ENCODE measurements around the gene BTNL8. TPM values are rescaled to one million over a fixed set of nuclear protein-coding genes. Genes with fewer than 3 reads are reported as not detected.

Gene BTNL8, protein sequence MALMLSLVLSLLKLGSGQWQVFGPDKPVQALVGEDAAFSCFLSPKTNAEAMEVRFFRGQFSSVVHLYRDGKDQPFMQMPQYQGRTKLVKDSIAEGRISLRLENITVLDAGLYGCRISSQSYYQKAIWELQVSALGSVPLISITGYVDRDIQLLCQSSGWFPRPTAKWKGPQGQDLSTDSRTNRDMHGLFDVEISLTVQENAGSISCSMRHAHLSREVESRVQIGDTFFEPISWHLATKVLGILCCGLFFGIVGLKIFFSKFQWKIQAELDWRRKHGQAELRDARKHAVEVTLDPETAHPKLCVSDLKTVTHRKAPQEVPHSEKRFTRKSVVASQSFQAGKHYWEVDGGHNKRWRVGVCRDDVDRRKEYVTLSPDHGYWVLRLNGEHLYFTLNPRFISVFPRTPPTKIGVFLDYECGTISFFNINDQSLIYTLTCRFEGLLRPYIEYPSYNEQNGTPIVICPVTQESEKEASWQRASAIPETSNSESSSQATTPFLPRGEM
- total RNA-seq (2022; extraction: Qiagen RNA extraction; ENCODE audit: low read depth) = not detected in 5 replicates

DNA sequence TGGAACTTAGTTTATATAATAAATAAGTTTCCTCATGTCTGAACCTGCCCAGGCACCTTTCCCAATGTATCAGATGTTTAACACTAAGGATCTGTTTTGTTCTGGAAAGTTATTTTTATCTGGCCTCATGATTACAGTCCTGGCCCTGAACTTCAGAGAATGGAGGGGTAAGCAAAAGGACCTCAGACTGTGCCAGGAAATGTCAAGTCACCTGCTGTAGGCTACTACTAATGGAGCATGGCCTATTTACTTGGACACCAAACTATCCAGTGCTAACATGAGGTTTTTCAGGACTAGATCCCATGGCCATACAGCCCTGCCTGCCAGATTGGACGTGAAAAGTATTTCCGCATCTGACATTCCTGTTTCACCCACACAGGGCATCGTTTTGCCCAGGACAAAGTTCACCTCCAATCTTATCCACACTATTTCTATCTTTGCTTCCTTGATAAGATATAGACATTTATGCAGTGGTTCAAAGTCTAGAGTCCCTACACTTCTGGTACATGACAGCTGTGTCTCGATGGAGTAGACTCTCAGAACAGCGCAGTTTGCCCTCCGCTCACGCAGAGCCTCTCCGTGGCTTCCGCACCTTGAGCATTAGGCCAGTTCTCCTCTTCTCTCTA is at the start of gene BTNL8:
Gene BTNL8, plus strand, starts transcription at position 539 of the 626 bp plus-strand sequence. CDS start 152 bp downstream, outside the sequence.

DNA sequence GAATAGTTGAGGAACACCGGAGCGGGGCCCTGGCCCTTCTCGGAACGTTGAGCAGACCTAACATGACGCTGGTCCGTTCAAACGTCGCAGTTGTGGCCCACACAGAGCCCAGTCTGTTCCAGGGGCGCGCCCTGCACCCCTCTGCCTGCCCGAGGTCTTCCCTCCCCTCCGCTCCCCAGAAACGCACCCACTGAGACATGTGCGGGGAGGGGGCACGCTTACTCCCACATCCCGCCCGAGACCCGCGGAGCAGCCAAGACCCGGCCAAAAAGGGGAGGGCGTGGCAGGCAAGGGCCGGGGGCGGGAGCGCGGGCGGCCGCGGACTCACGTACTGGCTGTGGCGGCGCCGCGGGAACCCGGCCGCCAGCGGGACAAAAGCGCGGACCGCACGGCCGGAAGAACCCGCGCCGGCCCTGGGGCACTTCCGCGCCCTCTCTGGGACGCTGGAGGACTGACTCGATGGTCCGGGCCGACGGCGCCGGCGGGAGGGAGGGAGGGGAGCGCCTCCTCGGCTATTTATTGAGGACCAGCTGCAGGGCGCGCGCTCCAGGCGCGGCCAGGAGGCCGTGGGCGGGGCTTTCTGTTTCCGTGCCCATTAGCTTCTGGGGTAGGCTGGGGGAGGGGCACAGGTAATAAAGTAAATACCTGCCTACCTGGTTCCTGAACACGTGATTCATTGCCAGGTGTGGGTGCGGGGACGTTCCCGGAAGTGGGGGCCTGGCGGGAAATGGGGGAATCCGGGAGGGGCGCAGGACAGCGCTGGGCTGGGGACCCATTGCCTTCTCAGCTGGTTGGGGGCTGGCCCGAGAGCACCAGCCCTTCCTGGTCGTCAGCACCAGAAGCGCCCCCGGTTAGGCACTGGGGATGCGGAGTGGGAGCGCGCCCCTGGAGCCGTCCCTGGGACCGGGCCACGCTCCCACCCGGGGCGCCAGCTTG is 37.8 kb upstream of the BTNL8 start, which contains the start of gene ZFP62:
Gene ZFP62, minus strand, starts transcription at position 390 of the 936 bp plus-strand sequence. Its CDS starts 57 bp downstream, at position 333.

DNA sequence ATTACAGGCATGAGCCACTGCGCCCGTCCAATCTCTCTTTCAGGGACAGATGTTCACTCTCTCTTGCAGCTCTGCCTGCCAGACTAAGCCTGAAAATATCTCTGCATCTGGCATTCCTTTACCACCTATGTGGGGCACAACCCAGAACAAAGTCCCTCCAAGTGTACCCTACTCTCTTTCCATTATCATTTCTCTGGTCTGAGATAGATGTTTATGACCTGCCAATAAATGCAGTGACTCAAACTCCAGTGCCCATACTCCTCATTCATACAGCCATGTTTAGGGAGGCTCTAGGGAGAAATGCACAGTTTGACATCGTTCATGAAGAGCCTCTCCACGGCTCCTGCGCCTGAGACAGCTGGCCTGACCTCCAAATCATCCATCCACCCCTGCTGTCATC is 89.6 kb downstream of the BTNL8 start, which contains the start of gene BTNL3:
Gene BTNL3, plus strand, starts transcription at position 255 of the 400 bp plus-strand sequence. CDS start 183 bp downstream, outside the sequence.

Other genes starting within 250 kb of the BTNL8 start
- gene FLT4, start 249.6 kb upstream of the BTNL8 start, total RNA-seq (2022; extraction: Qiagen RNA extraction; ENCODE audit: low read depth) = 3.5 to 5.6 TPM (median 3.9 TPM) in 5 replicates
- gene OR2Y1, start 159.1 kb upstream of the BTNL8 start, total RNA-seq (2022; extraction: Qiagen RNA extraction; ENCODE audit: low read depth) = not detected in 5 replicates
- gene MGAT1, start 96.4 kb upstream of the BTNL8 start, total RNA-seq (2022; extraction: Qiagen RNA extraction; ENCODE audit: low read depth) = 67.6 to 87.7 TPM (median 82.2 TPM) in 5 replicates
- gene ZFP62, start 37.9 kb upstream of the BTNL8 start, total RNA-seq (2022; extraction: Qiagen RNA extraction; ENCODE audit: low read depth) = 8.7 to 10.4 TPM (median 9.4 TPM) in 5 replicates
- not detected in 5 replicates for gene BTNL3, start 89.7 kb downstream of the BTNL8 start, total RNA-seq (2022; extraction: Qiagen RNA extraction; ENCODE audit: low read depth)
- 0.64 to 1.5 TPM (median 1.1 TPM) in 5 replicates for gene BTNL9, start 141.1 kb downstream of the BTNL8 start, total RNA-seq (2022; extraction: Qiagen RNA extraction; ENCODE audit: low read depth)
- not detected in 5 replicates for gene OR2V1, start 232.0 kb downstream of the BTNL8 start, total RNA-seq (2022; extraction: Qiagen RNA extraction; ENCODE audit: low read depth)
- gene OR2V2, start 248.4 kb downstream of the BTNL8 start, total RNA-seq (2022; extraction: Qiagen RNA extraction; ENCODE audit: low read depth) = not detected in 5 replicates